ENCODE results near the gene PLPP1.

DNA sequence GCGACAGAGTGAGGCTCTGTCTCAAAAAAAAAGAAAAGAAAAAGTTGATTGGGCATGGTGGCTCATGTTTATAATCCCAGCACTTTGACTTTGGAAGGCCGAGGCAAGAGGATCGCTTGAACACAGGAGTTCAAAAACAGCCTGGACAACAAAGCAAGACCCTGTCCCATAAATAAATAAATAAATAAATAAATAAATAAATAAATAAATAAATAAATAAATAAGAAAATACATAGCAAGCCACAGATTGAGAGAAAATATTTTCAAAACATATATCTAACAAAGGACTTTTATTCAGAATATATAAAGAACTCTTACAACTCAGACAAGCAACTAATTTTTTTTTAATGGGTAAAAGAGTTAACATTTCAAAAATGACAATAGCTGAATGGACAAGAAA, 71.2 kb downstream of the PLPP1 start:
- TF ChIP-seq, protein P1, sequence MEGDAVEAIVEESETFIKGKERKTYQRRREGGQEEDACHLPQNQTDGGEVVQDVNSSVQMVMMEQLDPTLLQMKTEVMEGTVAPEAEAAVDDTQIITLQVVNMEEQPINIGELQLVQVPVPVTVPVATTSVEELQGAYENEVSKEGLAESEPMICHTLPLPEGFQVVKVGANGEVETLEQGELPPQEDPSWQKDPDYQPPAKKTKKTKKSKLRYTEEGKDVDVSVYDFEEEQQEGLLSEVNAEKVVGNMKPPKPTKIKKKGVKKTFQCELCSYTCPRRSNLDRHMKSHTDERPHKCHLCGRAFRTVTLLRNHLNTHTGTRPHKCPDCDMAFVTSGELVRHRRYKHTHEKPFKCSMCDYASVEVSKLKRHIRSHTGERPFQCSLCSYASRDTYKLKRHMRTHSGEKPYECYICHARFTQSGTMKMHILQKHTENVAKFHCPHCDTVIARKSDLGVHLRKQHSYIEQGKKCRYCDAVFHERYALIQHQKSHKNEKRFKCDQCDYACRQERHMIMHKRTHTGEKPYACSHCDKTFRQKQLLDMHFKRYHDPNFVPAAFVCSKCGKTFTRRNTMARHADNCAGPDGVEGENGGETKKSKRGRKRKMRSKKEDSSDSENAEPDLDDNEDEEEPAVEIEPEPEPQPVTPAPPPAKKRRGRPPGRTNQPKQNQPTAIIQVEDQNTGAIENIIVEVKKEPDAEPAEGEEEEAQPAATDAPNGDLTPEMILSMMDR (IDR thresholded peaks at IDR 0.05; ENCODE audit: low read depth, low read length): no peak
- TF ChIP-seq POLR2A (IDR thresholded peaks at IDR 0.05; ENCODE audit: extremely low read depth, insufficient read length): no peak
- TF ChIP-seq, protein P2, sequence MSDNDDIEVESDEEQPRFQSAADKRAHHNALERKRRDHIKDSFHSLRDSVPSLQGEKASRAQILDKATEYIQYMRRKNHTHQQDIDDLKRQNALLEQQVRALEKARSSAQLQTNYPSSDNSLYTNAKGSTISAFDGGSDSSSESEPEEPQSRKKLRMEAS (IDR thresholded peaks at IDR 0.05; ENCODE audit: low read depth, low read length): no peak

All from NB4 (cell line).